GM12873 (cell line): ENCODE results near the gene PCDH9.

Source experiments
- CTCF ChIP-seq: IDR thresholded peaks from 2 replicates; pipeline ENCODE4 v1.5.1; 2012; ENCODE audit warnings: low read depth, mild to moderate bottlenecking, moderate library complexity, low read length, control low read depth; ENCODE audit not compliant: insufficient read depth; ENCODE audit errors: missing control alignments

The PCDH9 gene

GRCh38 chr13:66528944-66529576 is 701.1 kb downstream of the PCDH9 start:
- TF ChIP-seq CTCF, result no peak

GRCh38 chr13:66528180-66528579 is 702.0 kb downstream of the PCDH9 start:
- TF ChIP-seq CTCF, result no peak

GRCh38 chr13:66520511-66521355 is 709.4 kb downstream of the PCDH9 start:
- no peak for TF ChIP-seq CTCF

GRCh38 chr13:66519259-66519658 is 710.9 kb downstream of the PCDH9 start:
- TF ChIP-seq CTCF, result no peak

- TF ChIP-seq CTCF, result no peak
Measured at GRCh38 chr13:66518068-66518467, 712.1 kb downstream of the PCDH9 start.

GRCh38 chr13:66513728-66514127 is 716.4 kb downstream of the PCDH9 start:
- no peak for TF ChIP-seq CTCF

- TF ChIP-seq CTCF, result no peak
Measured at GRCh38 chr13:66509175-66509574, 721.0 kb downstream of the PCDH9 start.
